ENCODE measurements around the gene TMEM250.

Gene TMEM250

DNA sequence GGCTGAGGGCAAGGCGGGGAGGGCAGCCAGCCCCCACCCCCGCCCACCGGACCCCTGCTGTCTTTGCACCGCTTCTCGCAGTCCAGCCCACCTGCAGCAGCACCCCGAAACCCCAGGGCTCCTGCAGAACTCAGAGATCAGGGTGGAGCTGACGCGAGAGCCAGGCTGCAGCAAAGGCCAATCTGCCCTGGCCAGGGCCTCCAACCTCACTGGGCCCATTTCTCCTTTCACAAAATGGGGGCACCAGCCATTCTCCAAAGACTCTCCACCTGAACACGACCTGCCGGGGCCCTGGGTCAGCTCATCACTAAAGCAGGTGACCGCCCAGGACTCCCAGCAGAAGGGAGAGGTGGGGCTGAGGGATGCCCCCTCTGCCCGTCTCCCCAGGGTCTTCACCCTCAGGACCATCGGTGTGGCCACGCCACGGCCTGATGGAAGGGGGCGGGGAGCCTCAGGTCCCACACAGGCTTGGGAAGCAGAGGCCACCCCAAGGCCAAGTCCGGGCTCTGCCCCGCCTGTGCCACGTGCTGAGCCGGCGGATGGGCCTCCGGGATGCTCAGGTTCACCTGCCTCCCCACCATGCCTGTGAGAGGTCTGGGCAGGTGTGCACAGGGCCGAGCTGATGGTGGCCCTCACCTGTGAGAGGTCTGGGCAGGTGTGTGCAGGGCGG lies 36.7 kb downstream of the TMEM250 start:
- DNase-seq = no peak

DNA sequence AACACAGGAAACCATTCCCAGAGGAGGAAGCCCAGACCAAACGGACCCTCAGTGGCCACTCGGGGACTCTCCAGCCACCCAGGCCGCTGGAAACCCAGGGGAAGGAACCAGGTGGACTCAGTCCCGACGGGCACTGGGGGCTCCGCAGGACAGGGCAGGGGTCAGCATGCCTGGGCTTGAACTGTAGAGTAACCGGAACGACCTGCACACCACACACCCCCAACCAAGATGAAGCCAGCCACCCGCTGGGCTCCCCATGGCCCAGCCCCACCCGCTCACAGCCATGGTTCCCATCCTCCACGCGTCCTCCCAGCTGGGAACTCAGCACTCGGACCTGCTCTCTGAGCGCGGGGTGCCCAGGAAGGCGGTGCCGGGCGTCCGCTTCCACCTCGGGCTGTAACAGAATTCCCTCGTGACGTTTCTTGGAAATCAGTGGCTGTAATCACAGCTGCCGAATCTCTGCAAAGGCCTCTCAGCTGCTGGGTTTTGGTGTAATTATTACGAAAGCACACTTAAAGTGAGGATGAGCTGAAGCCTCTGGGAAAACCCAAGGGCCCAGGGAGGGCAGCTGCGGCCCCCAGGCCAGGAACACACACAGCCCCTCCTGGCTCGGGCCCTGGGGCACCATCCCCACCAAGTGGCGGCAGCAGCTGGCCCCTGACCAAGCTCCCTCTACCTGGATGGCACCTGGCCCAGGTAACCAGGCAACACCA lies 37.4 kb downstream of the TMEM250 start:
- no peak for DNase-seq

- DNase-seq = no peak
These were observed 38.0 kb downstream of the TMEM250 start for GRCh38 chr9:136080716-136081112.

- DNase-seq = no peak
These were observed 38.8 kb downstream of the TMEM250 start for GRCh38 chr9:136079916-136080246.

DNA sequence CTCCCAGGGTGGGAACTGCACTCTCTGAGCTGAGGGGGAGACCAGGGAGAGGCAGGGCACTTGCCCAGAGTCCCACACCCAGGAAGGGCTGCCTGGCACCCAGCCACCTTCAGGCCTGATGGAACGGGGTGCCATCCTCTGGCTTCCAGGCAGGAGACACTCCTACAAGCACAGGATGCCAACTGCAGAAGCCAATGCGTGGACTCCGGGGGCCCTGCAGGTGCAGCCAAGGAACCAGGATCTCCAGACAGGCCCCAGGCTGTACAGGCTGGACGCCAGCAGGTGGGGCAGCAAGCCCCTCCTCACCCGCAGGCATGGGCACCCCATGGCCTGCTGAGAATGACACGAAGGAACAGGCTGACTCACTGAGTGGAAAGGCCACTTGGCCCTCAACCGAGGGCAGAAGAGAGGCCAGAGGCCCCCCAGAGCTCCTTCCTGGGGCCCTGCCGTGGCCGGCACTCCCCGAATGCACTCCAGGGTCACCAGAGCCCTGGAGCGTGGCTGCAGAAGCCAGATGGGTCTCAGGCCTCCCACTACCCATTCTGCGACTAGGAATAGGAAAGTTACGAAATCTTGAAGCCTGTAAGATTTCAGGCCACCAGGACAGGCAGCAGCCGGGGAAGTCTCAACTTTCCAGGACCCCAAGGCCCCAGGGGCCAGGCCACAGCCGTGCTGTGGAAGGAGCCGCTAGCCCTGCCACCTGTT lies 39.3 kb downstream of the TMEM250 start:
- no peak for DNase-seq

- DNase-seq = no peak
These were observed 40.1 kb downstream of the TMEM250 start for GRCh38 chr9:136078498-136079011.

DNA sequence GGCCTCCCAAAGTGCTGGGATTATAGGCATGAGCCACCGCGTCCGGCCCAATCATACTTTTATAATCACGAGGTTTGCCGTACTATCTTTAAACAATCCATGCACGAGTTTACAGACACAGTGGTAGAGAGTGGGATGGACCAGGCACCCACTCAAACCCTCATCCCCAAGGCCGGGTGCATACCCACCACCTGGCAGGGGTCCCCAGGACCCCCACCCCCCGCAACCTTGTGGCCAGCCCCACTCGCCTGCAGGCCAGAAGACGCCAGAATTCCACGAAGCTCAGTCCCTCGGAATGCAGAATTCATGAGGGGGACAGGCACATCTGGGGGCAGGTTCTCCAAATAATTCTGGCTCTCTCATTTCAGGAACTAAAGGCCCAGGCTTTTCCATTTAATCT lies 40.7 kb downstream of the TMEM250 start:
- DNase-seq = no peak

DNA sequence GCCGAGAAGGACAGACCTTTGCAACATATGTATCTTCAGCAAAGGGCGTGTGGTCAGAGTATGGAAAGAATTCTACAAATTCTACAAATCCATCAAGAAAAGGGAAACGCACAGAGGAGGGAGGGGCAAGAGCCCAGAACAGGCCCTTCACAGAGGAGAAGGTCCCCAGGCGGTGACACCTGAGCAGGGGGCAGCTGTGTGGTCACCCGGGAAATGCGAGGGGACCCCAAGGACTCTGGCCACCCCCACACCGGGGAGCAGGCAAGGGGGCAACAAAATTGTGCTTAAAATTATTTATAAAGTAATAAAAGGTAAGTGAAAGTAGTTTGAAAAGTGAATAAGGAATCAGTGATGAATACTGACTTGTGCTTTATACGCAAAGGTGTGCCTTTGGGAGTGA lies 41.2 kb downstream of the TMEM250 start:
- DNase-seq = no peak

- no peak for DNase-seq
These were observed 42.6 kb downstream of the TMEM250 start for GRCh38 chr9:136075881-136076678.

DNA sequence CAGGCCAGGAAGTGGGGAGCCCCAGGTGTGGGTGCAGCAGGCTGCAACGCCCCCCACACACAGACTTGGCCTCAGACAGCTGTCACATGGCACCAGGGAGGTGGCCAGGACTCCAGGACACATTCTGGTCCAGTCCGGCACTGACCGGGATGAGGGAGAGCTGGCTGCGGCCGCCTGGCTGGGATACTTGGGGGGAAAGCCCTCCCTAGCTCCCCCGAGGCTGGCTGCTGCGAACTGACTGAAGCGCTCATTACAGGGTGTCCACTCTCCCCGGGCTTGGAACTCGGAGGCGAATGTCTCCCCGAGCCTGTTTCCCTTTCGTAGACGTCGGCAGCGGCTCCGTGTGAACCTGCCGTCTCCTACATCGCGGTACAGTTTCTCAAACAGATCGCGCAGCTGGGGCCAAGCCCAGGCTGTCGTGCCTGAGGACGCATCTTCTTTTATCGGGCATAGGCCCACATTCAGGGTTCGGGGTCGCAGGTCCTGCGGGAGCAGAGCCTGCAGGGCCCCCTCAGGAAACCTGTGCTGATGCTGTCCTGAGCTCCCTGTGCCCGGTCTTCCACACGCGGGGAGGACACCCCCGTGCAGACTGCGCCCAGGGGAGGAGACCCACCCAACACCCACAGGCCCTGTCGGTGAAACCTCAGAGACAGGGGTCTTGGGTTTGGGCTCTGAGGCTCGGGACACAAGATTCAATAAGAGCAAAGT lies 43.4 kb downstream of the TMEM250 start:
- DNase-seq = no peak

DNA sequence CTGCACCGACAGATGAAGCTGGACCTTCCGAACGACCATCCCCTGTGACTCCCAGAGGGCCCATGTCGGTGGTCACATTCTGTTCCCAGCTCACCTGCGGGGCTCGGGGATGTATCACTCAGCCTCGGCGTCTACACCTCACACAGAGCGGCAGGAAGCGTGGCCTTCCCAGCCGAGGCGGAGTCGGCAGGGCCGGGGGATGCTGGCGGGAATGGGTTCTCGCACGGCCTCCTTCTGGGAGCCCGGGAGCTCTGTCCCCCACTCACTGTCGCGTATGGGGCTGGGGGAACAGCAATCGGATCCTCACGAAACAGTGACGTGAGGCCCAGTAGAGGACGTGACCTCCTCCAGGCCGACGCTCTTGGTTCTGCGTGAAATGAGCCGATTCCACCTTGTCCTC lies 44.0 kb downstream of the TMEM250 start:
- DNase-seq = no peak
